HepG2 (cell line): ENCODE data around the gene DOCK10.

Source experiments
- EP300 ChIP-seq, 3 experiments: sonication (generic) in 1 of 3; formaldehyde crosslinking in 1 of 3; IDR thresholded peaks; 2 replicates each; pipeline versions ENCODE4 v1.5.1 to v1.6.1; 2011 to 2020; ENCODE audit warnings: low read depth in 2 of 3, low read length in 2 of 3, borderline replicate concordance in 1 of 3, improper control_type of control experiment in 1 of 3, mild to moderate bottlenecking in 1 of 3, missing genetic modification reagents in 1 of 3, moderate library complexity in 1 of 3
- NR2C2 ChIP-seq: sonication (generic); formaldehyde crosslinking; IDR thresholded peaks from 2 replicates; pipeline ENCODE4 v1.4.0; 2020; ENCODE audit warnings: missing genetic modification reagents, mild to moderate bottlenecking, moderate library complexity, borderline replicate concordance
- ZNF263 ChIP-seq: sonication (generic); formaldehyde crosslinking; IDR thresholded peaks from 2 replicates; pipeline ENCODE4 v1.4.0; 2020; ENCODE audit warnings: missing genetic modification reagents
- TF ChIP-seq, protein P1 (sequence below): sonication (generic); formaldehyde crosslinking; IDR thresholded peaks from 2 replicates; pipeline ENCODE4 v1.8.0; 2022; ENCODE audit warnings: mild to moderate bottlenecking, missing genetic modification reagents, moderate library complexity

DNA sequence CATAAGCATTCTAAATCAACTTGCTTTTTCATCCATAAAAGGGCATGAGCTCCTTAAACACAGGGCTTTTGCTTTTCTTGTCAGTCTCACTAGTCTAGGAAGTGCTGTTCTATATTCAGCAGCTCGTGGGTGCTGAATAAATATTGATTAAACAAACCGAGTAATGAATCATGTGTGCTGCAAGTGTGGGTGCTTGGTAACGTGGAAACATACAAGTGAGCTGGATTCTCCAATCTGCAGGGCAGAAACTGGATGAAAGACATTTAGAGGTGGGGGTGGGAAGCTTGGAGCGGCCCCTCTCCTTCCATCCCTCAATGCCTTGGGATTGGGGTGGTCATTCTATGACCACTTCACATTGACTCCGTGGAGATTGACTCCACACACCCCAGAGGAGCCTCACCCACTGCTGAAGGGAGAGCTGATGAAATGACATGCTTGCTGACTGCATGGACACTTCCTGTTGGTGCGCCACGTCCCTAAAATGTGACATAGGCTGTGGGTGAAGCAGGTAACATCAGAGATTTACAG, 114.6 kb downstream of the DOCK10 start:
- TF ChIP-seq, protein P1, sequence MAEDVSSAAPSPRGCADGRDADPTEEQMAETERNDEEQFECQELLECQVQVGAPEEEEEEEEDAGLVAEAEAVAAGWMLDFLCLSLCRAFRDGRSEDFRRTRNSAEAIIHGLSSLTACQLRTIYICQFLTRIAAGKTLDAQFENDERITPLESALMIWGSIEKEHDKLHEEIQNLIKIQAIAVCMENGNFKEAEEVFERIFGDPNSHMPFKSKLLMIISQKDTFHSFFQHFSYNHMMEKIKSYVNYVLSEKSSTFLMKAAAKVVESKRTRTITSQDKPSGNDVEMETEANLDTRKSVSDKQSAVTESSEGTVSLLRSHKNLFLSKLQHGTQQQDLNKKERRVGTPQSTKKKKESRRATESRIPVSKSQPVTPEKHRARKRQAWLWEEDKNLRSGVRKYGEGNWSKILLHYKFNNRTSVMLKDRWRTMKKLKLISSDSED (CRISPR knock-in tag) = no peak
- no peak for TF ChIP-seq NR2C2 (CRISPR knock-in tag)
- no peak for TF ChIP-seq ZNF263 (CRISPR knock-in tag)
- no peak for TF ChIP-seq EP300 (IDR thresholded peaks at IDR 0.05; ENCODE audit: low read depth in 2 of 2, low read length in 2 of 2)
- no peak for TF ChIP-seq EP300 (CRISPR knock-in tag; IDR thresholded peaks at IDR 0.05; ENCODE audit: borderline replicate concordance)
